Sigmoid colon (tissue), 7 donors: ENCODE results near the gene ABAT. TPM values are rescaled to one million over a fixed set of nuclear protein-coding genes. Genes with fewer than 3 reads are reported as not detected.

Source experiments
- DNase-seq: peaks from one replicate; pipeline ENCODE4 v3.0.0-alpha.2; 2019
- H3K27ac ChIP-seq, 4 donors: fragments of 200-600 bp; sonication (generic); one replicate each; pipeline ENCODE4 v1.5.1; 2016 to 2019; ENCODE audit warnings: mild to moderate bottlenecking in 1 of 4
- H3K27me3 ChIP-seq, 3 donors: fragments of 200-600 bp; sonication (generic); one replicate each; pipeline ENCODE4 v1.5.1; 2019; ENCODE audit warnings: mild to moderate bottlenecking in 1 of 3
- H3K36me3 ChIP-seq, 4 donors: fragments of 200-600 bp; sonication (generic); one replicate each; pipeline ENCODE4 v1.5.1; 2016 to 2019
- H3K4me1 ChIP-seq, 4 donors: fragments of 200-600 bp; sonication (generic); one replicate each; pipeline ENCODE4 v1.5.1; 2017 to 2019
- H3K4me3 ChIP-seq, 4 donors: fragments of 200-600 bp; sonication (generic); one replicate each; pipeline ENCODE4 v1.5.1; 2017 to 2019; ENCODE audit warnings: mild to moderate bottlenecking in 2 of 4, moderate library complexity in 1 of 4
- H3K9me3 ChIP-seq, 4 donors: fragments of 200-600 bp in 3 of 4; sonication (generic) in 3 of 4; one replicate each; pipeline versions ENCODE4 v1.5.1 to v1.6.1; 2013 to 2019
- EP300 ChIP-seq, 4 donors: sonication (generic); formaldehyde crosslinking; IDR thresholded peaks; one replicate each; pipeline ENCODE4 v1.6.1; 2017; ENCODE audit warnings: antibody characterized with exemption in 4 of 4
- POLR2A ChIP-seq, 2 donors: fragments of 450-650 bp; IDR thresholded peaks; one replicate each; pipeline ENCODE4 v1.6.1; 2016; ENCODE audit warnings: antibody characterized with exemption in 2 of 2, mild to moderate bottlenecking in 2 of 2, moderate library complexity in 2 of 2
- POLR2AphosphoS5 ChIP-seq, 4 donors: sonication (generic); formaldehyde crosslinking; IDR thresholded peaks; one replicate each; pipeline ENCODE4 v1.6.1; 2017; ENCODE audit warnings: antibody characterized with exemption in 4 of 4
- WGBS, 2 donors: extraction: QIAGEN DNeasy Blood & Tissue Kit; methylation state at CpG; one replicate each; pipeline ENCODE4 v1.1.7; 2013; 5-methylcytosine and 5-hydroxymethylcytosine counted together
- intact Hi-C: fragments of 100-400 bp; cut with DNase I; formaldehyde crosslinking; loops from one replicate; pipeline ENCODE4 v1.15.1; 2023
- polyA plus RNA-seq, 3 donors: library from polyadenylated mRNA; stranded (reverse); fragments of 200-250 nt; gene quantifications; one replicate each; pipeline ENCODE4 v1.2.3, GENCODE V29; 2013
- total RNA-seq, 4 donors: library from RNA; depleted of rRNA; stranded (reverse); fragments of >200 nt; gene quantifications; one replicate each; pipeline ENCODE4 v1.1.0, GENCODE V29; 2016
- TF ChIP-seq, protein P1 (sequence below), 4 experiments: fragments of 450-650 bp in 3 of 4; fragments of 200-600 bp in 1 of 4; IDR thresholded peaks; one replicate each; pipeline ENCODE4 v1.5.1; 2016 to 2019; ENCODE audit warnings: antibody characterized with exemption in 4 of 4, mild to moderate bottlenecking in 3 of 4, moderate library complexity in 2 of 4
- donor health status: healthy with polysubstance abuse.
- donor health status: Bipolar disorder and iron deficiency.
- donor health status: healthy.

ABAT gene
- total and polyA plus RNA-seq, 7 donors: 4.1 to 12.0 (median 8.2) TPM

DNA sequence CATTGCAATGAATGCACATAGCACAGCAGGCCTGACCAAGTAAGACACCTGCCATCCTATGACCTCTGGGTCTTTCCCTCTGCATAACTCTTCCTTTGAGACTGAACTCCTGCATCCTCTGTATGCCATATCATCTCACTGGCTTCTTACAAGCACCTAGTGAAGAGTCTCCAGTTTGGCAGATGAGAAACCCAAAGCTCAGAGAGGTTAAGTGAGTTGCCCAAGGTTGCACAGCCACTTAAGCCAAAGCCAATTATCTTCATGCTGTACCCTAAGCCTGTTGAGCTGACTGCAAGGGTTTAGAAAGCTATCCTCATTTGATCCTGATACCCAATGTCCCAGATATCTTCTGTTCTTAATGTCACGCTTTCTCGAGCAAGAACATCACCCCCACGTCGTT lies 87.8 kb downstream of the ABAT start:
- Histone ChIP-seq H3K36me3 (peaks cover 0 to 20% (median 0%) of the 10 kb centered on the region in 4 donors), H3K4me1 (no peaks in the 10 kb centered on the region), H3K27me3 (no peaks in the 10 kb centered on the region), H3K9me3 (no peaks in the 10 kb centered on the region), H3K27ac (no peak overlapping the region), H3K4me3 (no peak overlapping the region)
- TF ChIP-seq POLR2A (IDR thresholded peaks at IDR 0.05) (no peak), POLR2AphosphoS5 (IDR thresholded peaks at IDR 0.05) (no peak), EP300 (IDR thresholded peaks at IDR 0.05) (no peak)
- TF ChIP-seq, protein P1, sequence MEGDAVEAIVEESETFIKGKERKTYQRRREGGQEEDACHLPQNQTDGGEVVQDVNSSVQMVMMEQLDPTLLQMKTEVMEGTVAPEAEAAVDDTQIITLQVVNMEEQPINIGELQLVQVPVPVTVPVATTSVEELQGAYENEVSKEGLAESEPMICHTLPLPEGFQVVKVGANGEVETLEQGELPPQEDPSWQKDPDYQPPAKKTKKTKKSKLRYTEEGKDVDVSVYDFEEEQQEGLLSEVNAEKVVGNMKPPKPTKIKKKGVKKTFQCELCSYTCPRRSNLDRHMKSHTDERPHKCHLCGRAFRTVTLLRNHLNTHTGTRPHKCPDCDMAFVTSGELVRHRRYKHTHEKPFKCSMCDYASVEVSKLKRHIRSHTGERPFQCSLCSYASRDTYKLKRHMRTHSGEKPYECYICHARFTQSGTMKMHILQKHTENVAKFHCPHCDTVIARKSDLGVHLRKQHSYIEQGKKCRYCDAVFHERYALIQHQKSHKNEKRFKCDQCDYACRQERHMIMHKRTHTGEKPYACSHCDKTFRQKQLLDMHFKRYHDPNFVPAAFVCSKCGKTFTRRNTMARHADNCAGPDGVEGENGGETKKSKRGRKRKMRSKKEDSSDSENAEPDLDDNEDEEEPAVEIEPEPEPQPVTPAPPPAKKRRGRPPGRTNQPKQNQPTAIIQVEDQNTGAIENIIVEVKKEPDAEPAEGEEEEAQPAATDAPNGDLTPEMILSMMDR (IDR thresholded peaks at IDR 0.05): no peak
- 92 to 95% methylated on average over 4 of the region's 4 CpGs for WGBS, 2 donors
- intact Hi-C loops: no loop called here
- no peak for DNase-seq

DNA sequence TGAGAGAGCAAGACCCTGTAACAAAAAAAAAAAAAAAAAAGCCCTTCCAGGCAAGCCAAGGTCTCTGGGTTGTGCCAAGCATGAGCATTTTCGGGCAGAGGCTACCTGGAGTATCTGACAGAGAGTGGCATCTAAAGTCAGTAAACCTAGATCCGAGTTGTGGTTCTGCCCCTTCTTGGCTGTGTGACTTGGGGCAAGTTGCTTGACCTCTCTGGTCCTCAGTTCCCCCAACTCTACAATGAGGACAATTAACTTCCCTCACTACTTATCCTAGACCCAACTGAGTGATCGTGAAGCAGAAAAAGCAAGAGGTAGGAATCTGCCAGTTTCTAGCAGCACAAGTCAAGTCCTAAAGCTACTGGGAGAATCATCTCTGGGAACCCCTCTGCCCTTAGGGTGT lies 88.7 kb downstream of the ABAT start:
- 94 to 98% methylated on average over 3 of the region's 3 CpGs for WGBS, 2 donors
- H3K36me3 ChIP-seq: peaks cover 0 to 20% (median 0%) of the 10 kb centered on the region in 4 donors
- H3K27ac ChIP-seq: no peak overlapping the region
- no peaks in the 10 kb centered on the region for H3K27me3 ChIP-seq
- TF ChIP-seq, protein P1 (IDR thresholded peaks at IDR 0.05): no peak
- TF ChIP-seq POLR2A (IDR thresholded peaks at IDR 0.05) (no peak), POLR2AphosphoS5 (IDR thresholded peaks at IDR 0.05) (no peak), EP300 (IDR thresholded peaks at IDR 0.05) (no peak)
- peak; percentile 4 for DNase-seq
- H3K4me3 ChIP-seq: no peak overlapping the region
- intact Hi-C loops: no loop called here
- H3K9me3 ChIP-seq: no peaks in the 10 kb centered on the region
- H3K4me1 ChIP-seq: no peaks in the 10 kb centered on the region

GRCh38 chr16:8763899-8764298 lies 89.5 kb downstream of the ABAT start:
- intact Hi-C loops: no loop called here
- Histone ChIP-seq H3K27me3 (no peaks in the 10 kb centered on the region), H3K27ac (no peak overlapping the region), H3K4me3 (no peak overlapping the region), H3K9me3 (no peaks in the 10 kb centered on the region), H3K36me3 (peaks cover 0 to 23% (median 0%) of the 10 kb centered on the region in 4 donors), H3K4me1 (no peaks in the 10 kb centered on the region)
- DNase-seq: peak; percentile 42
- TF ChIP-seq POLR2A (IDR thresholded peaks at IDR 0.05) (no peak), POLR2AphosphoS5 (IDR thresholded peaks at IDR 0.05) (no peak), EP300 (IDR thresholded peaks at IDR 0.05) (no peak)
- TF ChIP-seq, protein P1 (IDR thresholded peaks at IDR 0.05): no peak
- WGBS, 2 donors: 83 to 88% methylated on average over 10 of the region's 10 CpGs

GRCh38 chr16:8764525-8765250 lies 90.3 kb downstream of the ABAT start:
- H3K9me3 ChIP-seq: no peaks in the 10 kb centered on the region
- intact Hi-C loops: no loop called here
- H3K4me3 ChIP-seq: no peak overlapping the region
- TF ChIP-seq, protein P1 (IDR thresholded peaks at IDR 0.05): no peak
- TF ChIP-seq POLR2AphosphoS5 (IDR thresholded peaks at IDR 0.05) (no peak), POLR2A (IDR thresholded peaks at IDR 0.05) (no peak), EP300 (IDR thresholded peaks at IDR 0.05) (no peak)
- WGBS, 2 donors: 93 to 94% methylated on average over 18 of the region's 18 CpGs
- no peak overlapping the region for H3K27ac ChIP-seq
- H3K4me1 ChIP-seq: no peaks in the 10 kb centered on the region
- DNase-seq: no peak
- H3K36me3 ChIP-seq: peaks cover 0 to 23% (median 0%) of the 10 kb centered on the region in 4 donors
- no peaks in the 10 kb centered on the region for H3K27me3 ChIP-seq
